ENCODE data around the gene PATE4.
A peak's percentile ranks its signal among the peaks of the same experiment; 100 is the strongest.
"Not testable (repeated sequence)": the region's sequence is repeated elsewhere in the genome, so short reads cannot be mapped to it uniquely, and the experiment has no call there.

PATE4 gene, protein sequence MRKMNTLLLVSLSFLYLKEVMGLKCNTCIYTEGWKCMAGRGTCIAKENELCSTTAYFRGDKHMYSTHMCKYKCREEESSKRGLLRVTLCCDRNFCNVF

DNA sequence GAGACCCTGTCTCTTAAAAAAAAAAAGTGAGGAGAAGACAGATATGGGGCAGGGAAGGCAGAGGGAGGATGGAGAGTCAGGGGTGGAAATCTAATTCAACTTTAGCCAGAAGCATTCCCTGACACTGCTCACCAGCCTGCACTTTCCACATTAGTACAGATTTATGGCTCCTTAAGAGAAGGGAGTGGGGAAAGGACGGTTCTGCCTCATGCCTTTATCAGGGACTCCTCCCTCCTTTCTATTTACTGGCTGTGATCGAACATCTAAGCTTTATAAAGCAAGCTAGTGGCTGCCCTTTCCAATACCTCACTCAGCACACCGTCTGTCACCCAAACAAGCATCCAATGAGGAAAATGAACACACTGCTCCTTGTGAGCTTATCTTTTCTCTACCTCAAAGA lies at the start of gene PATE4:
Gene PATE4 (plus strand): TSS at position 301 of the 400 bp plus-strand sequence. CDS start 44 bp downstream, at position 345.
- DNase-seq (ENCODE audit: low read depth in 2 of 3, low spot score in 2 of 3) = no peak

DNA sequence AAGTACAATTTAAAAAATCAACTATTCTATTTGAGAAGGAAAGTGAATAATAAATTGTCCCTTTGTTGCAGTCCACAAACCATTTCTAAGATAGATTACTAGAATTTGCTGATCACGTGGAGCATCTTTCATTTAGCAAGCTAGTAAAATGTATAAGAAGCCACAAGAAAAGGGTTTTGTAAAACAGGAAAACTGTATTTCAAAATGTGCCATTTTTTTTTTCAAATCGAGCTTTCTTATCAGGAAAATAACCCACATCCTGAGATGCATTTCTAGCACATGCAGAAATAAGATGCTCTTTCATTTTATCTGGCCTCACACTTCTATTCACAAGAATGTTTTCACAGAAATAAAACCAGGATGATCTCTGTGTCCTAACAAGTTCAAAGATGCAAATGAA lies 48.4 kb upstream of the PATE4 start:
- DNase-seq (ENCODE audit: low read depth in 2 of 3, low spot score in 2 of 3) = no peak

DNA sequence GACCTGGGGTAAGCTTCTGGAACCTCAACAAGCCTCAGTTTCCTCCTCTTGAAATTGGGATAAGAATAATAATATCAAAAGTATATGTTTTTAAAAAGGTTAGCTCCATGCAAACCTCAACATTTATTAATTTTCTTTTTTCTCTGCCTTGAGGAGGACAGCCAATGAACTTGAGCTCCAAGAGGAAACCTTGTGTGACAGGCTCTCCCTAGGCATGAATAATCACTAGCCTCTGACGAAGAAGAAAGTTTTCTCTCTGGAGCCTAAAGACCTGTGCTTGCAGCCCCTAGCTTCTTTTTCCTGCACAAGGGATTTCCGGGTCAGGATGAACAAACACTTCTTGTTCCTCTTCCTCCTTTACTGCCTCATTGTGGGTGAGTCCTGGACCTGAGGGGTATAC lies 45.3 kb upstream of the PATE4 start, which contains the start of gene PATE3:
Gene PATE3 (plus strand): TSS at position 301 of the 400 bp plus-strand sequence. CDS start 25 bp downstream, at position 326.
- DNase-seq (ENCODE audit: low read depth in 2 of 3, low spot score in 2 of 3) = no peak

DNA sequence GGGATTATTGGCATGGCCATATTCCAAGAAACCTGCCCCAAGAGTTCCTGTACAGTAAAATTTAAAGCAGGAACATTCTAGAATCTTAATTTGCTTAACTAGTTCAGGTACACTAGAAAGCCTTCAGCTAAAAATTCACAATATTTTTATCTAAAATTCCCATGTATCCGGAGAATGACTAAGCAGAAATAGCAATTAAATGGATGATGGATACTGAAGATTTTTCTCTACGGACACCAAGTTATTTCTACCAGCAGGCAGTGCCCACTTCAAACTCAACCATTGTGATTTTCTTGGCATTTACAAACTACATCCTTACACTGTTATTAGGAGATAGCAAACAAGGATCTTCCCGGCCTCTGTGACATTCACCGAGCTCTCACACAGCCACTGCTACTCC lies 42.3 kb upstream of the PATE4 start:
- DNase-seq (ENCODE audit: low read depth in 2 of 3, low spot score in 2 of 3) = no peak

DNA sequence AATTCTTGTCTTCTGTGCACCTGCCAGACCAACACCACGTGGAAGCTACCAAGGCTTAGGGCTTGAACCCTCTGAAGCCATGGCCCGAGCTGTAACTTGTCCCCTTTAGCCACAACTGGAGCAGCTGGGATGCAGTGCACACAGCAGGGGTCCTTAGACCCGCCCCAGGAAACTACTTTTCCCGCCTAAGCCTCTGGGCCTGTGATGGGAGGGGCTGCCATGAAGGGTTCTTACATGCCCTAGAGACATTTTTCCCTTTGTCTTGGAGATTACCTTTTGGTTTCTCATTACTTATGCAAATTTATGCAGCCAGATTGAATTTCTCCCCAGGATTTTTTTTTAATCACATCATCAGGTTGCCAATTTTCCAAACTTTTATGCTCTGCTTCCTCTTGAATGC lies 35.5 kb upstream of the PATE4 start:
- no peak for DNase-seq (ENCODE audit: low read depth in 2 of 3, low spot score in 2 of 3)

DNA sequence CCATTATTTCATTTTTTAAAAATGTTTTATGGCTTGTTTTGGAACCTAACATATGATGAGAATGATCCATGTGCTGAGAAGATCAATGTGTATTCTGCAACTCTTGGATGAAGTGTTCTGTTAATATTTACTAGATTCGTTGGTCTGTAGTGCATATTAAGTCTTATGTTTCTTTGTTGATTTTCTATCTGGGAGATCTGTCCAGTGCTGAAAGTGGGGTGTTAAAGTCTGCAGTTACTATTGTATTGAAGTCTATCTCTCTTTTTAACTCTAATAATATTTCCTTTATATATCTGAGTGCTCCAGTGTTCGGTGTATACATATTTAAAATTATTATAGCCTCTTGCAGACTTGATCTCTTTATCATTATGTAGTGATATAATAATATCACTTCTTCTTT lies 33.3 kb upstream of the PATE4 start:
- DNase-seq (ENCODE audit: low read depth in 2 of 3, low spot score in 2 of 3) = no peak

DNA sequence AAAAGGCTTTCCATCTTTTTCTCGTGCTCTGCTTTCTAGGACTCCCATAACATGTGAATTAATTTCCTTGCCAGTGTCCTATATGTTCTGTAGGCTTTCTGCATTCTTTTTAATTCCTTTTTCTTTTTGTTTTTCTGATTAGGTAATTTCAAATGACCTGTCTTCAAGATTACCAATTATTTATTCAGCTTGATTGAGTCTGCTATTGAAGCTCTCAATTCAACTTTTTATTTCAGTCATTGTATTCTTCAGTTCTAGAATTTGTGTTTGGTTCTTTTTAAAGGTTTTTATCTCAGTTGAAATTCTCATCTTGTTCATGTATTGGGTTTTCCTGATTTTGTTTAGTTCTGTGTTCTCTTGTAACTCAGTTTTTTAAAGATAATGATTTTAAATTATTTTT lies 30.7 kb upstream of the PATE4 start:
- no peak for DNase-seq (ENCODE audit: low read depth in 2 of 3, low spot score in 2 of 3)

DNA sequence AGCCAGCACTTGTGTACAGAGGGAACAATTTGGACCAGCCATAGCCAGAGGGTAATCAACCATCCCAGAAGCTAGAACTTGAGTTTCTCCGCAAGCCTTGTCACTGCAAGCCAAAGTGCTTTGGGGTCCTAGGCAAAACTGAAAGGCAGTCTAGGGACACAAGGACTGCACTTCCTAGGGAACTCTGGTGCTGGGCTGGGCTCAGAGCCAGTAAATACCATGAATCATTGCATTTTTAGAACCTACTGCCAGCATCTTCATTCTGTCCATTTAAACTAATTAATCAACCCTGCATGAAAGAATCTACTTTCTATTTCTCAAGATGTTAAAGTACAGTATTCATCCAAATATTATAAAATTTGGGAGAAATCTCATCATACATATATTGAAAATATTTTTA lies 25.2 kb upstream of the PATE4 start:
- no peak for DNase-seq (ENCODE audit: low read depth in 2 of 3, low spot score in 2 of 3)

DNA sequence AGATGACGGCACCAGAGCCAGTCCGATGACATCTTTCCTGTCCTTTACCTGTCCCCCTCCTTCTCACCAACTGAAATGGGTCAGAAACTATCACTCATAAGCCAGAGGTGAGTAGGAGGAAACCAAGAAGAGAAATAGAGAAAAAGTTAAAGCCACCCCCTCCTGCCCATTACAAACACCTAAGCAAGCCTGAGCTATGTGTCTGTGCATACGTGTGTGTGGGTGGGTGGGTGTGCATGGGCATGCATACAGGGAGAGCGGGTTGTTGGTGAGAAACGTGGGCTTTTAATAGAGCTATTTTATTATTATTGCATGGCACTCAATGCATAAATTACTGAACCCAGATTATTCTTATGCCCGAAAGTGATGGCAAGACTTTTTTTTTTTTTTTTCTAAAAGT lies 2.6 kb downstream of the PATE4 start:
- no peak for DNase-seq (ENCODE audit: low read depth in 2 of 3, low spot score in 2 of 3)

DNA sequence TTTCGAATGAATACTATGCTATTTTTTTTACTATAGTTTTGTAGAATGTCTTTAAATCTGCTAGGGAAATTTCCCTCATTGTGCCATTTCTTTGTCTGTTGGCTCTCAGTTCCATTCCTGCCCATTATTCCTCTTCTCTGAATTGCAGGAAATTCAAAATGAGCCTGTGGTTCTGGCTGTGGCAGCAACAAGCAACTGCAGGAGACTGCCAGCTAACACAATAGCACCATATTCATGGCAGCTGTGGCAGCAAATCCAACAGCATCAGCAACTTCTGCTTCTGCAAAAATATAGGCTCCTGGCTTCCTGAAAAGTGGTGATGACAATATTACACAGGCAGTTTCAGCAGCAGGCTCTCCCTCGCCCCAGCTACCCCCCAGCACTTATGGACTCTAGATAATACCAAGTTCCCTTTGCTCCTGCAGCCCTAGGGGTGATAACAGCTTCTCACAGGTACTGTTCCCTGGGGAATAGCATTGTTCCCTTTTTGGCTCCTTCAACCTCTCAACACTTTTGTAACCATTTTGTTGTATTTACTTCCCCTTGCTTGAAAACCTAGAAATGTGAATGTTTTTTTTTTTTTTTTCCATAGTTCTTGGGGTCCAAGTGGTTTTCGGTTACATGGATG lies 9.3 kb downstream of the PATE4 start:
- no peak for DNase-seq (ENCODE audit: low read depth in 2 of 3, low spot score in 2 of 3)

DNA sequence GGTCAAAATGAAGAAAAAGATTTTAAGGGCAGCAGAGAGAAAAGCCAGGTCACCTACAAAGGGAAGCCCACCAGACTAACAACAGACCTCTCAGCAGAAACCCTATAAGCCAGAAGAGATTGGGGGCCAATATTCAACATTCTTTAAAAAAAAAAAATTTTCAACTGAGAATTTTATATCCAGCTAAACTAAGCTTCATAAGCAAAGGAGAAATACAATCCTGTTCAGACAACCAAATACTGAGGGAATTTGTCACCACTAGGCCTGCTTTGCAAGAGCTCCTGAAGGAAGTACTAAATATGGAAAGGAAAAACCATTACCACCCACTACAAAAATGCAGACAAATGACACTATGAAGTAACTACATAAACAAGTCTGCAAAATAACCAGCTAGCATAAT lies 13.1 kb downstream of the PATE4 start:
- DNase-seq (ENCODE audit: low read depth in 2 of 3, low spot score in 2 of 3) = no peak

DNA sequence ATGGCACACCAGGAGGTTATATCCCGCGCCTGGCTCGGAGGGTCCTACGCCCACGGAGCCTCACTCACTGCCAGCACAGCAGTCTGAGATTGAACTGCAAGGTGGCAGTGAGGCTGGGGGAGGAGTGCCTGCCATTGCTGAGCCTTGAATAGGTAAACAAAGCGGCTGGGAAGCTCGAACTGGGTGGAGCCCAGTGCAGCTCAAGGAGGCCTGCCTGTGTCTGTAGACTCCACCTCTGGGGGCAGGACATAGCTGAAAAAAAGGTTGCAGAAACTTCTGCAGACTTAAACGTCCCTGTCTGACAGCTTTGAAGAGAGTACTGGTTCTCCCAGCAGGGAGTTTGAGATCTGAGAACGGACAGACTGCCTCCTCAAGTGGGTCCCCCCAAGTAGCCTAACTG lies 24.6 kb downstream of the PATE4 start:
- DNase-seq (ENCODE audit: low read depth in 2 of 3, low spot score in 2 of 3) = not testable (repeated sequence)

DNA sequence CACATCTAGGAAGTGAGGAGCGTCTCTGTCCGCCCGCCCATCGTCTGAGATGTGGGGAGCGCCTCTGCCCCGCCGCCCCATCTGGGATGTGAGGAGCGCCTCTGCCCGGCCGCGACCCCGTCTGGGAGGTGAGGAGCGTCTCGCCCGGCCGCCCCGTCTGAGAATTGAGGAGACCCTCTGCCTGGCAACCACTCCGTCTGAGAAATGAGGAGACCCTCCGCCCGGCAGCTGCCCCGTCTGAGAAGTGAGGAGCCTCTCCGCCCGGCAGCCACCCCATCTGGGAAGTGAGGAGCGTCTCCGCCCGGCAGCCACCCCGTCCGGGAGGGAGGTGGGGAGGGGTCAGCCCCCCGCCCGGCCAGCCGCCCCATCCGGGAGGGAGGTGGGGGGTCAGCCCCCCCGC lies 29.7 kb downstream of the PATE4 start:
- DNase-seq (ENCODE audit: low read depth in 2 of 3, low spot score in 2 of 3) = not testable (repeated sequence)

DNA sequence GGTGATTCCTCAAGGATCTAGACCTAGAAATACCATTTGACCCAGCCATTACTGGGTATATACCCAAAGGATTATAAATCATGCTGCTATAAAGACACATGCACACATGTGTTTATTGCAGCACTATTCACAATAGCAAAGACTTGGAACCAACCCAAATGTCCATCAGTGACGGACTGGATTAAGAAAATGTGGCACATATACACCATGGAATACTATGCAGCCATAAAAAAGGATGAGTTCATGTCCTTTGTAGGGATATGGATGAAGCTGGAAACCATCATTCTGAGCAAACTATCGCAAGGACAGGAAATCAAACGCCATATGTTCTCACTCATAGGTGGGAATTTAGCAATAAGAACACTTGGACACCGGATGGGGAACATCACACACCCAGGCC lies 32.2 kb downstream of the PATE4 start:
- DNase-seq (ENCODE audit: low read depth in 2 of 3, low spot score in 2 of 3) = not testable (repeated sequence)

DNA sequence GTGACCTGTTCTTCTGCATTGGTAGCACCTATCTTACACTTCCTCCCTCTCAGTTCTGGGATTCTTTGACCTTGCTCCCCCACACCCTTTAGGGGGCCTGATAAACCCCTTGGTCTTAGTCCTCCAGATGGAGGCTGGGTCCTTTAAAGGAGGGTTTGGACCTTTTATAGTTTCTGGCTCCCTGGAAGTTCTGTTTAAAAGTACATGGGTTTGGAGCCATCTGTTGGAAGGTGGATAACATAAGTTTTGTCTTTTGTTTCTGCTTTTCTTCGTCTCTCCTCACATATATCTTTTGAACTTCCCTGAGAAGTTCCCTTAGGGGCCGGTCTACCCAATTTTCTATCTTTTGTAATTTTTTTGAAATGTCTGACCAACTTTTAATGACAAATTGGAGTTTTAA lies 36.4 kb downstream of the PATE4 start:
- no peak for DNase-seq (ENCODE audit: low read depth in 2 of 3, low spot score in 2 of 3)

DNA sequence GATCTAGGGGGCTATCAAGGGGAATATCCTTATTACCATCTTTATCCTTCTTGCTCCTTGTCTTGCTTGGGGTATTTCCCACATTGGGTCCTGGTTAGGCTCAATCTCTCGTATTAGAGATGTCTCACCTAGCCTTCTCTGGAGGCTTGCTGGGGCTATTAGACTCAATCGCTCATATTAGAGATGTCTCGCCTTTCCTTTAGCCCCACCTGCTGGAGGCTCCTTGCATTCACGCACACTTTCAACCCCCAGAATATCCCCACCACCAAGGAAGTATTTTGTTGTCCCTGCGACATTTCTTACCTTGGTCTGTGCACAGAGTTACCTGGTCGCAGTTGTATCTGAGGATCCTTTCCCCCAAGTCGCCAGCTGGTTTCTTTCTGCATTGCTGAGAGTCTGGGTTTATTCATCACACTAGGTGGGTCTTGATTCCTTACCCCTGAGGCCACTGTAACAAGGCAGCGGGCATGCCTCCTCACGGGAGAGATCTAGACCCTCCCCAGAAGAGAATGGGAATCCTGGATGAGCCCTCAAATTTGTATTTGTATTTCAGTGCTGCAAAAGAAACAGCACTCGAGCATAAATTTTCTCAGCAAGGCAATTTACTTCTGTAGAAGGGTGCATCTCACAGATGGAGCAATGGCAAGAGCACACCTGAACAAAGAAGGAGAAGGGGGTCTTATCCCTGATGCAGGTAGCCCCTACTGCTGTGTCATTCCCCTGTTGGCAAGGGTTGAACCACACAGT lies 38.4 kb downstream of the PATE4 start:
- no peak for DNase-seq (ENCODE audit: low read depth in 2 of 3, low spot score in 2 of 3)

DNA sequence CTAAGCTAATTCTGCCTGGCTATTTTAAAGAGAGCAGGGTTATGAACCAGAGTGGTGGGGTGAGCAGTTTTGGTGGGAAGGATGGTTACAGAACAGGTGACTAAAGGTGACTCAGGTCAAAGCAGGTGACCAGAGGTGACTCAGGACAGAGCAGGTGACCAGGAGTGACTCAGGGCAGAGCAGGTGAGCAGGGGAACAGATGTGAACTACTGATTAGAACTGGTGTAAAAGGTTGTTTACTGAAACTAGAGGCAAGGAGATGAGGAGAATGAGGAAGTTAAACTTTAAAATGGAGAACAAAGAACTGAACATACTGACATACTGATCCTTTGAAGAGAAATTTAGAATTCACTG lies 39.0 kb downstream of the PATE4 start:
- DNase-seq (ENCODE audit: low read depth in 2 of 3, low spot score in 2 of 3) = no peak

DNA sequence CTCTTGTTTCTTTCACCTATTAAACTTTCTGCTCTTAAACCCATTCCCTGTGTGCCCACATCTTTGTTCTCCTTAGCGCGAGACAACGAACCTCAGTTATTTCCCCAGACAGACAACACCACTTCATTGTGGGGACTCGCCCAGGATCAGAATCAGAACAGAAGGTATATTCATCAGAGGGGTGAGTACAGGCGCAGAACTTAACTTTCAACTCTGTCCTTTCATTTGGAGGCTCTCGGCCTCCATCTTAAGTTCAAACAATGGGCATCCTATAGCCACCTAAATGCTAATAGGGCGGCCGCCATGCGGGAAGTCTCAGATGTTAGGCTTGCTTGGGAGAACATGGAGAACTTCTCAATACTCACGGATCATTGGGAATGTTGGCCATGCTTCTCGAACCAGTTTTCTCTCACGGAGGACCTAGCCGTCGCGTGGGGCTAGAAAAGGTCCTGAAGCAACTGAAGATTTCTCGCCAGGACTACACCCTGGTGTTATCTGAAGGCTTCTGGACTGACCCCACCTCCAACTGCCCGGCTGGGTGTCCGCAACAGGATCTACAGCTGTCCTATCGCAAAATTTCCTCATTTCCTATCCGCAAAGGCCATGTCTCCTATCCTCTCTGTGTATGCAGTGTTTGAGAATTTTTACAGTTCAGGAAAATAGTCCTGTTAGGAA lies 40.9 kb downstream of the PATE4 start:
- DNase-seq (ENCODE audit: low read depth in 2 of 3, low spot score in 2 of 3) = no peak

DNA sequence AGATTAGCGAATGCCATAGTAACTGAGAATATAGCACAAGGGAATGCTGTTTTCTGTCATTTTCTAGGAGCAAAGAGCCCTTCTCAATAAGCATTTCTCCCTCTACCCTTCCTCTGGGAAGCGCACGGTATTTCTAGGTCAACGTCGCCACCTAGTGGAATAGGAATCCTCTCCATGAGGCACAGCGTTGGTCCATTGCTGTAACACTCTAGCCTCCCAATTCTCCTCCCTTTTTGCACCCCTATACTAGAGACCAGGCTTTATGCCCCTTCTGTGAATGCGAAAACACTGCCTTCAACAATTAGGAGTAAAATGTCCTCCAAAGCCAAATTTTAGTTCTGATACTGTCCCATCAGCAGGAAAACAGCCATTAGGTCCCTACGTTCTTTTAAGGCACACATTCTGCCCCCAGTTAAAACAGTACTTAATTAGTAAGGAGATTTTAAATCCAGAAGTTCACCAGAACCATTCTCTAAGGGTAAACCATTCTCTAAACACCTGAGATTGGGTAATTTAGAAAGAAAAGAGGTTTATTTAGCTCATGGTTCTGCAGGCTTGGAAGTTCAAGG lies 41.5 kb downstream of the PATE4 start:
- no peak for DNase-seq (ENCODE audit: low read depth in 2 of 3, low spot score in 2 of 3)

DNA sequence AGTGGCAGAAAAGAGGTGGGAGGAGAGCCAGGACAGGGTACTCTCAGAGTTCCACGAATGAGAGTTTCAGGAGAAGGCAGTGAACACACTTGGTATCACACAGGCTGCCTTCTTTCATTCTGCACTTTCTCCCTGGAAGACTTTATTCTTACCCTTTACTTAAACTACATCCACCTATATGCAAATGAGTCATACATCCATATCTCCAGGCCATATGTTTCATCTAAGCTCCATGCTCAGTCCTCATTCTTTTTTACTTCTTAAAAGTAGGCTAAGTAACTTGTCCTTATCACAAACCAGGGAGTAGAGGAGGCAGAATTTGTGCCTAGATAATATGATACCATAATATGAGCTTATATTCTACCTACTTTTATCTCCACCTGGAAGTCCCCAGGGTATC lies 48.2 kb downstream of the PATE4 start:
- DNase-seq (ENCODE audit: low read depth in 2 of 3, low spot score in 2 of 3) = no peak

DNA sequence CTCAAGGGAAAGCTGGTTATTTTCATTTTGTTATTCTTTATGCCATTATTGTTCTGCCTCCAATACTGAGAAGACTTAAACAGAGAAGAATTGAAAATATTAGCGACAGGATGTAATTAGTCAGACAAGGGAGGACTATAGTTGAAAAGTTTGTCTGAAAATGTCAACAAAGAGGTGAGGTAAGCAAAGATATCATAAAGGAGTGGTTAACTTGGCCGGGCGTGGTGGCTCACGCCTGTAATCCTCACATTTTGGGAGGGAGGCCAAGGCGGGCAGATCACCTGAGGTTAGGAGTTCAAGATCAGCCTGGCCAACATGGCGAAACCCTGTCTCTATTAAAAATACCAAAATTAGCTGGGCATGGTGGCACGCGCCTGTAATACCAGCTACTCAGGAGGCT lies 50.3 kb downstream of the PATE4 start:
- no peak for DNase-seq (ENCODE audit: low read depth in 2 of 3, low spot score in 2 of 3)

DNA sequence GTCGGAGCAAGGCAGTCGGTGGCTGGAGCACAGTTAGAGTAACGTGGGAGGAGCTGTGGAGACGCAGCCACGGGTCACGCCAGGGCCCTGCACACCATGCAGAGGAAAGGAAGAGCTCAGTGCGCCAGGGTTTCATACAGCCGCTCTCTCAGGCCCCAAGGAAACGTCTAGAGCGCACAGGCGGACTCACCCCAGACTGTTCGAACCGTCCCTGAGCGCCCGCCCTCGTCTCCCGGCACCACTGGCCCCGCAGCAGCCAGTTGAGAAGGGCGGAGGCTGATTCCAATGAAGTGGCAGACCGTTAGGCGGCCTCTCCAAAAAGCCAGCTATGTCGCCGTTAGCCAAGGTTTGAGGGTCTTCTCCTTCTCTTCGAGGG lies 53.9 kb downstream of the PATE4 start:
- peak in 1 of 3 experiments; percentile 37 for DNase-seq (ENCODE audit: low read depth in 2 of 3, low spot score in 2 of 3)

Measured in activated CD8-positive, alpha-beta memory T cell treated with anti-CD3 and anti-CD28 coated beads for 48 hours (primary cell).